Stimulated activated memory B cell treated with anti-CD40 and anti-IgM and Interleukin-4, amounts not matched to agents 10 μg/mL and 1 μg/mL and 100 μg/mL, for 72 hours (primary cell): ENCODE results near the gene RTP2.

ENCODE experiments used
- ATAC-seq: fragments of 150-1000 bp; cut with Tn5 transposase; 2 replicates; pipeline ENCODE4 v1.10.0; 2021
- H3K27ac Mint-ChIP-seq: one replicate; pipeline ENCODE4 v1.8.0; 2022; ENCODE audit warnings: mild to moderate bottlenecking, mixed read lengths
- H3K27me3 Mint-ChIP-seq: one replicate; pipeline ENCODE4 v1.8.0; 2022; ENCODE audit warnings: mixed read lengths
- H3K36me3 Mint-ChIP-seq: one replicate; pipeline ENCODE4 v1.8.0; 2022; ENCODE audit warnings: mixed read lengths
- H3K4me1 Mint-ChIP-seq: one replicate; pipeline ENCODE4 v1.8.0; 2022; ENCODE audit warnings: mixed read lengths
- H3K4me3 Mint-ChIP-seq: one replicate; pipeline ENCODE4 v1.8.0; 2022; ENCODE audit warnings: mild to moderate bottlenecking, moderate library complexity, mixed read lengths
- H3K9me3 Mint-ChIP-seq: one replicate; pipeline ENCODE4 v1.8.0; 2022; ENCODE audit warnings: mixed read lengths

The RTP2 gene

DNA sequence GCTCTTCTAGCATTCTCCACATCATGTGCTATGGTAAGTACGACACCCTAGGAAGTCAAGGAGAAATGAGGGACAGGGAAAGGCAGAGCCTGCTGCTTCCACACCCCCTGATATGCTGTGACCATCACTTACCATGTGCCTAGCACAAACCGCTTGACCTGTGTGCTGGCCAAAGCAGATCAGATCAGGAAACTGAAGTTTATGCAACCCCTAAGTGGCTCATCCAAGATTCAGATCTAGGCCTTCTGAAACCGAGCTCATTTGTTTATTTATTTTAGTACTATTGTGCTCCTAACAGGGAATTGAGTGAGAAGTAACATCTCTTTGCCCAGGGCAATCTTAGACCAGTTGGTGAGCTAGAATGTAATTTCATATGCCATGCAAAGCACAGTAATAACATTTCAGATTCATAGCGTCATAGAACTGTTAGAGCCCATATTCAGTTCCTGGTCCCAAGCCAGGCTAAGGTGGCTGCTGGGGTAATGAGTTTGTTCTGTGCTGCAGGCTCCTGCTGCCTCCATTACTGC is at the start of gene RTP2:
Gene RTP2 (minus strand): TSS at position 51 of the 527 bp plus-strand sequence. CDS start 429 bp downstream, outside the sequence.
- Mint-ChIP-seq H3K27me3 (peaks cover 8% of the 10 kb centered on the region), H3K4me3 (no peak within 1 kb of the TSS), H3K36me3 (no peaks in the 10 kb centered on the region), H3K27ac (no peak within 1 kb of the TSS), H3K4me1 (no peaks in the 10 kb centered on the region), H3K9me3 (no peaks in the 10 kb centered on the region)
- ATAC-seq, result no peak

DNA sequence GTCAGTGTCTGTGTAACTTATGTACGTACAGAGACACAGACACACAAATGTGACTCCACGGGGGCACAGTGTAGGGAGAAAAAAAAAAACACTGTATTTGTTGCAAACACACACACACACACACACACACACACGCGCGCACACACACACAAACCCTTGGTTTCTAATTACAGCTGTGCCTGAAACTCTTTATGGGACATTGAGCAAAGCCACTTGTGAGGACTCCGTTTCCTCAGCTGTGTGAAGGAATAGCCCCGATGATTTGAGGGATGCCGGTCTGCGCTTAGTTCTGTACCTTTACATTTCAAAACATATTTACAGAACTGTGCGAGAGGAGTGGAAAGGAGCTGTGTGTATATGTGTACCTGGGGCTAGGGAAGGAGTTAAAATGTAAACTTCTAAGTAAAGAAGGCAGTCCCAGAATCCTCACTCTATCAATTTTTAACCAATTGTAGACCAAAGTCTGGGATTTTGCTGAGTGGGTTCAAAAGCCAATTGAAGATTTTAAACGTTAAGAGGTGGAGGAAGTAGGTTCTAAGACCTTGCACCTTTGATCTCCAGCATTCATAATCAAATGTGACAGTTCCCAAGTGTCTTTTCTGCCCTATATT is 48.3 kb upstream of the RTP2 start:
- Mint-ChIP-seq H3K9me3 (no peaks in the 10 kb centered on the region), H3K27ac (peak overlapping the region; percentile 66), H3K4me1 (peaks cover 58% of the 10 kb centered on the region), H3K36me3 (no peaks in the 10 kb centered on the region), H3K27me3 (no peaks in the 10 kb centered on the region), H3K4me3 (peak overlapping the region; percentile 71)
- no peak for ATAC-seq

- no peaks in the 10 kb centered on the region for H3K36me3 Mint-ChIP-seq
- H3K4me1 Mint-ChIP-seq, result peaks cover 61% of the 10 kb centered on the region
- H3K9me3 Mint-ChIP-seq, result no peaks in the 10 kb centered on the region
- peak; percentile 1 for ATAC-seq
- no peaks in the 10 kb centered on the region for H3K27me3 Mint-ChIP-seq
- peak overlapping the region; percentile 71 for H3K4me3 Mint-ChIP-seq
- peak overlapping the region; percentile 66 for H3K27ac Mint-ChIP-seq
Observed at GRCh38 chr3:187750006-187750512, 47.7 kb upstream of the RTP2 start.

GRCh38 chr3:187748050-187748481 is 45.7 kb upstream of the RTP2 start:
- Mint-ChIP-seq H3K4me1 (peaks cover 62% of the 10 kb centered on the region), H3K27me3 (no peaks in the 10 kb centered on the region), H3K36me3 (peaks cover 5% of the 10 kb centered on the region), H3K4me3 (peak overlapping the region; percentile 13), H3K27ac (no peak overlapping the region), H3K9me3 (no peaks in the 10 kb centered on the region)
- ATAC-seq, result peak; percentile 62

DNA sequence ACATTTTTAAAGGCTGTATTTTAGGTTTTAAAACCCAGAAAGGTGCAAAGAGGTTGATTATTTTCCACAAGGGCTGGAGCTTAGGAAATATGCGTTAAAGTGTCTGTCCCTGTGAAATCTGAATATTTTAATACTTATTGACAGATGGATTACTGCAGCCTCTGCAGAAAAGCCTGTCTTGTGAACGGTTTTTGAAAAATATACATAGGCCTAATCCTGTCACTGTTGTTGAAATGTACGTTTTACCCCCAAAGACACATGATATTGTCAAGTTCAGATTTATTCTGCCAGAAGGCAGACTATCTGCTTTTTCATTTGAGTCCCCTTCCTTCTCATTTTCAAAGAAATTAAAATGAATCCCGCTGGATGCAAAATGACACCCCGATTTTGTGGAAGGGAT is 45.1 kb upstream of the RTP2 start:
- Mint-ChIP-seq H3K27ac (peak overlapping the region; percentile 99), H3K27me3 (no peaks in the 10 kb centered on the region), H3K4me1 (peaks cover 67% of the 10 kb centered on the region), H3K4me3 (no peak overlapping the region), H3K36me3 (peaks cover 5% of the 10 kb centered on the region), H3K9me3 (no peaks in the 10 kb centered on the region)
- ATAC-seq, result no peak

DNA sequence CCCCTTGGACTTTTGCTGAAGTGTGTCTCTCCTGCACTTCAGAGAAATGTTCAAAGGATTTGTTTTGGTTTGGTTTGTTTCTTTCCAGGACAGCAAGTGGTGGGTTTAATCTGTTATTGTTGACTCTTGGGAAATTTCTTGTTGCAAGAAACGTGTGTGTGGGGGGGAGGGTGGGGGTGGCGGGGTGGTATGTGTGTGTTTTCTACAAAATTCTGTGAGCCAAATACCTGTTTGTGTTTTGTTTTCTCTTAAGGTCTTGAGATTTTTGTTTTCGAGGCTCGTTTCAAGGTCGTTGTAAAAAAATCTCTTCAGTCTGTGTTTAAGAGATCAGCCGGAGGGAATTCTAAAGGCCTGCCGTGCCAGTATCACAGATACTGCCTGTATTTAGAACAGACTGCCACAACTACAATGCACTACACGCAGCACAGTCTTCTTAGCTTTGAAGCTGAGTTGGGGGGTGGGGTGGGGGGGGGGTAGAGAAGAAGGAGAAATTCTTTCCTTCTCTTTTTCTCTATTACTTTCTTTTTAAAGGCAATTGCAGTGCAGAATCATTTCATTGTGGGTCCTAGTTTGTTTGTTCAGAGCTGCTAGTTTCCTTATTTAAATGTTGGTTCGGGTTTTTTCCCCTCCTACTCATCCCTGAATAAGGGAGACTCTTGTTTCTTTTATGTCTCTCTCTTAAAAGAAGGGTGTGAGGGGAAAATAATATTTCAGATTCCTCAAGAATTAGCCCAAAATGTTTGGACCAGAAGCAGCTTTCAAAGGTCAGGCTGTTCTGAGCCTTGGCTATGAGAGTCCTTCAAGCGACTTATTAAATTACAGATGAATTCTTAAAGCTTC is 44.3 kb upstream of the RTP2 start:
- H3K27ac Mint-ChIP-seq, result peak overlapping the region; percentile 99
- ATAC-seq, result no peak
- no peaks in the 10 kb centered on the region for H3K27me3 Mint-ChIP-seq
- peak overlapping the region; percentile 97 for H3K4me3 Mint-ChIP-seq
- peaks cover 76% of the 10 kb centered on the region for H3K4me1 Mint-ChIP-seq
- peaks cover 5% of the 10 kb centered on the region for H3K36me3 Mint-ChIP-seq
- H3K9me3 Mint-ChIP-seq, result no peaks in the 10 kb centered on the region

- Mint-ChIP-seq H3K4me3 (peak overlapping the region; percentile 97), H3K27ac (peak overlapping the region; percentile 99), H3K4me1 (peaks cover 78% of the 10 kb centered on the region), H3K9me3 (no peaks in the 10 kb centered on the region), H3K27me3 (no peaks in the 10 kb centered on the region), H3K36me3 (peaks cover 5% of the 10 kb centered on the region)
- no peak for ATAC-seq
Observed at GRCh38 chr3:187746059-187746441, 43.7 kb upstream of the RTP2 start.

DNA sequence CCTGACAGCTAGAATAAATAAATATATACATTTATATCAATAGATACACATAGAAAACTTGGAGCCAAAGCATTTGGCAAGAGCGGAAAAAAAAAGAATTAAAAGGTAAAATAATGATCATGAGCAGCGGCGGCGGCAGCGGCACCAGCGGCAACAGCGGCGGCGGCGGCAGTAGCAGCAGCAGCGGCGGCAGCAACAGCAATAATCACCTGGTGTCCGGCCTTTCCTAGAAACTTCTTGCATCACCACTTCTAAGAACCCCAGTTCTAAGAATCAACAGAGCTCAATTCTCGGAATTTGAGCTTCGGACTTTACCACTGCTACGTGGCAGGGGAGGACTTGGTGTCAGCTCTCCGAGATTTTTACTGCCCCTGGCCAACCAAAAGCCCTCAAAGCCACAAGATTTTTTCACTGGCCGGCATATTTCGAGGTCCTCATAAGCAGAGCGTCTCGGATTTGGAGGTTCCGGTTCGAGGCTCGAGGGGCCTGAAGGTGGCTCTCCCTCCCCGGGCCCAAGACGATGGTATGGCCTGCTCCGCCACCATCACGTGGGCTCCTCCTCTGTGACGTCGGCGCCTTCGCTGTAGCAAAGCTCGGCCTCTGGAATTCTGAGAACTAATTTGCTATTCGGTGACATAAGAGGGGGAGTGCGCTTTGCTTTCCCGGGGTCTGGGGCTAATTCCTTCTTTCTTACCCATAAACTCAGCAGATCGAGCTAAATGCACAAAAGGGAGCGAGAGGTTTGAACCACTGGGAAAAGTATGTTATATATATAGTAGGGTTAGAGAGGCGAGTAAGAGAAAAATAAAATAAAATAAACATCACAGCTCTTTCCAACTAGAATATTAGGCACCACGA is 43.1 kb upstream of the RTP2 start, which contains the start of gene BCL6:
Gene BCL6 (minus strand): TSS at position 268 of the 858 bp plus-strand sequence. CDS start 11,775 bp downstream, outside the sequence.
- peak within 1 kb of the TSS; percentile 99 for H3K27ac Mint-ChIP-seq
- no peaks in the 10 kb centered on the region for H3K9me3 Mint-ChIP-seq
- H3K36me3 Mint-ChIP-seq, result peaks cover 5% of the 10 kb centered on the region
- ATAC-seq, result peak; percentile 79
- peaks cover 78% of the 10 kb centered on the region for H3K4me1 Mint-ChIP-seq
- H3K4me3 Mint-ChIP-seq, result peak within 1 kb of the TSS; percentile 97
- H3K27me3 Mint-ChIP-seq, result no peaks in the 10 kb centered on the region

GRCh38 chr3:187744169-187745151 is 42.1 kb upstream of the RTP2 start:
- Mint-ChIP-seq H3K36me3 (peaks cover 5% of the 10 kb centered on the region), H3K4me3 (peak overlapping the region; percentile 97), H3K9me3 (no peaks in the 10 kb centered on the region), H3K4me1 (peaks cover 75% of the 10 kb centered on the region), H3K27ac (peak overlapping the region; percentile 99), H3K27me3 (no peaks in the 10 kb centered on the region)
- ATAC-seq, result peak; percentile 49

GRCh38 chr3:187743195-187744141 is 41.1 kb upstream of the RTP2 start:
- H3K4me3 Mint-ChIP-seq, result peak overlapping the region; percentile 97
- H3K4me1 Mint-ChIP-seq, result peaks cover 75% of the 10 kb centered on the region
- peak overlapping the region; percentile 99 for H3K27ac Mint-ChIP-seq
- H3K36me3 Mint-ChIP-seq, result peaks cover 5% of the 10 kb centered on the region
- no peak for ATAC-seq
- no peaks in the 10 kb centered on the region for H3K27me3 Mint-ChIP-seq
- H3K9me3 Mint-ChIP-seq, result no peaks in the 10 kb centered on the region

GRCh38 chr3:187742351-187743171 is 40.2 kb upstream of the RTP2 start:
- H3K4me1 Mint-ChIP-seq, result peaks cover 68% of the 10 kb centered on the region
- peak overlapping the region; percentile 87 for H3K4me3 Mint-ChIP-seq
- peaks cover 5% of the 10 kb centered on the region for H3K36me3 Mint-ChIP-seq
- no peaks in the 10 kb centered on the region for H3K27me3 Mint-ChIP-seq
- H3K27ac Mint-ChIP-seq, result peak overlapping the region; percentile 99
- no peaks in the 10 kb centered on the region for H3K9me3 Mint-ChIP-seq
- ATAC-seq, result no peak
